ENCODE results near the gene SULT1A2. TPM values are rescaled to one million over a fixed set of nuclear protein-coding genes. Genes with fewer than 3 reads are reported as not detected.
A peak's percentile ranks its signal among the peaks of the same experiment; 100 is the strongest.

The SULT1A2 gene
- total RNA-seq, 1 experiment from 2014 or later, result 21.8 TPM

DNA sequence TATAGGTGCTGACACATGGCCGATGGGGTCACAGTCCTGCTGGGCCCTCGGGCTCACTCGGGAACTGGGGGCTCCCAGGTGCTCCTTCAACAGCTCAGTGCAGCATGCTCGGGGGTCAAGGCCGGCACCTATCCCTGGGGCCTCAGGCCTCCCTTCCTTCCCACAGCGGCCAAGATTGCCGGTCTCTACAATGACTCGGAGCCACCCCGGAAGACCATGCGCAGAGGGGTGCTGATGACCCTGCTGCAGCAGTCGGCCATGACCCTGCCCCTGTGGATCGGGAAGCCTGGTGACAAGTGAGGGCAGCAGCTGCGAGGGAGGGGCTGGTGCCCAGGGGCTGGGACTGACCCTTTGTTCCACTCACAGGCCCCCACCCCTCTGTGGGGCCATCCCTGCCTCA lies 6.9 kb downstream of the SULT1A2 start:
- no TSS peak for BruUV-seq (replicated peaks)
- H3K36me3 ChIP-seq (ENCODE audit: low read depth), result peaks cover 25% of the 10 kb centered on the region; the same call in 1 of the 2 replicates
- peaks cover 39% of the 10 kb centered on the region for H3F3A ChIP-seq (ENCODE audit: insufficient read depth, low read depth)
- no peaks in the 10 kb centered on the region for H3K9me3 ChIP-seq (ENCODE audit: insufficient read depth, low read depth)
- no peak overlapping the region for H2AFZ ChIP-seq
- TF ChIP-seq, protein P1, sequence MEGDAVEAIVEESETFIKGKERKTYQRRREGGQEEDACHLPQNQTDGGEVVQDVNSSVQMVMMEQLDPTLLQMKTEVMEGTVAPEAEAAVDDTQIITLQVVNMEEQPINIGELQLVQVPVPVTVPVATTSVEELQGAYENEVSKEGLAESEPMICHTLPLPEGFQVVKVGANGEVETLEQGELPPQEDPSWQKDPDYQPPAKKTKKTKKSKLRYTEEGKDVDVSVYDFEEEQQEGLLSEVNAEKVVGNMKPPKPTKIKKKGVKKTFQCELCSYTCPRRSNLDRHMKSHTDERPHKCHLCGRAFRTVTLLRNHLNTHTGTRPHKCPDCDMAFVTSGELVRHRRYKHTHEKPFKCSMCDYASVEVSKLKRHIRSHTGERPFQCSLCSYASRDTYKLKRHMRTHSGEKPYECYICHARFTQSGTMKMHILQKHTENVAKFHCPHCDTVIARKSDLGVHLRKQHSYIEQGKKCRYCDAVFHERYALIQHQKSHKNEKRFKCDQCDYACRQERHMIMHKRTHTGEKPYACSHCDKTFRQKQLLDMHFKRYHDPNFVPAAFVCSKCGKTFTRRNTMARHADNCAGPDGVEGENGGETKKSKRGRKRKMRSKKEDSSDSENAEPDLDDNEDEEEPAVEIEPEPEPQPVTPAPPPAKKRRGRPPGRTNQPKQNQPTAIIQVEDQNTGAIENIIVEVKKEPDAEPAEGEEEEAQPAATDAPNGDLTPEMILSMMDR (conservative IDR thresholded peaks at IDR 0.05), result no peak
- TF ChIP-seq EZH2 (IDR thresholded peaks at IDR 0.05; ENCODE audit: low read depth), result no peak
- CTCF ChIA-PET, result no interaction called here
- H3K4me2 ChIP-seq, result no peak overlapping the region
- POLR2A ChIA-PET (ENCODE audit: unreplicated experiment), result no interaction called here
- H3K27ac ChIP-seq, result no peak overlapping the region
- H3K4me3 ChIP-seq, result no peak overlapping the region
- no peaks in the 10 kb centered on the region for H4K20me1 ChIP-seq (ENCODE audit: insufficient read depth)
- H3K9me2 ChIP-seq (ENCODE audit: insufficient read depth), result no peaks in the 10 kb centered on the region
- intact Hi-C loops (cut with micrococcal nuclease; ENCODE audit: unreplicated experiment), result no loop called here
- H3K4me1 ChIP-seq (replicated peaks; ENCODE audit: insufficient read depth), result peaks cover 39% of the 10 kb centered on the region
- no peaks in the 10 kb centered on the region for H3K27me3 ChIP-seq (ENCODE audit: insufficient read depth, low read depth)
- H3K79me2 ChIP-seq (ENCODE audit: low read depth), result peaks cover 11% of the 10 kb centered on the region
- no peak for DNase-seq

DNA sequence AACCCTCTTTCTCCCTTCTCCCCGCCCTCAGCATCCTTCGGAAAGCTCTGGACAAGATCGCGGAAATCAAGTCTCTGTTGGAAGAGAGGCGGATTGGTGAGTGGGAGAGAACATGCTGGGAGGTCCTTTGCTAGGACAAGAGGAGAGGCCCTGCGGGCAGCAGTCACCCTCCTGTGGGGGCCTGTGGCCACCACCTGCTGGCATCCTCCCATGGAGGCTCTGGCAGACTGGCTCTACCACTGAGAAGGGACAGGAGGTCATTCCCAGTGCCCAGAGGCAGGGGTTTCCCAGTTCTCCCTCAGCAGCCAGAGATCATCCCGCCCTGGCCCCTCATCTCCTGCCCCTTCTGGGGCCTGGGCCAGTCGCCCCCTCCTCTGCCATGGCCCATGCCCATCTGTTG lies 7.8 kb downstream of the SULT1A2 start:
- BruUV-seq (replicated peaks), result no TSS peak
- peaks cover 39% of the 10 kb centered on the region for H3K4me1 ChIP-seq (replicated peaks; ENCODE audit: insufficient read depth)
- no peak for TF ChIP-seq EZH2 (IDR thresholded peaks at IDR 0.05; ENCODE audit: low read depth)
- TF ChIP-seq, protein P1 (conservative IDR thresholded peaks at IDR 0.05), result no peak
- no peak overlapping the region for H3K4me3 ChIP-seq
- no peaks in the 10 kb centered on the region for H3K27me3 ChIP-seq (ENCODE audit: insufficient read depth, low read depth)
- H2AFZ ChIP-seq, result no peak overlapping the region
- ChIA-PET POLR2A (ENCODE audit: unreplicated experiment) (no interaction called here), CTCF (no interaction called here)
- DNase-seq, result no peak
- H3K79me2 ChIP-seq (ENCODE audit: low read depth), result peaks cover 5% of the 10 kb centered on the region; the same call in 1 of the 2 replicates
- intact Hi-C loops (cut with micrococcal nuclease; ENCODE audit: unreplicated experiment), result no loop called here
- H3F3A ChIP-seq (ENCODE audit: insufficient read depth, low read depth), result peaks cover 39% of the 10 kb centered on the region
- no peak overlapping the region for H3K27ac ChIP-seq
- H3K36me3 ChIP-seq (ENCODE audit: low read depth), result peaks cover 25% of the 10 kb centered on the region; the same call in 1 of the 2 replicates
- no peaks in the 10 kb centered on the region for H4K20me1 ChIP-seq (ENCODE audit: insufficient read depth)
- H3K9me2 ChIP-seq (ENCODE audit: insufficient read depth), result no peaks in the 10 kb centered on the region
- H3K9me3 ChIP-seq (ENCODE audit: insufficient read depth, low read depth), result no peaks in the 10 kb centered on the region
- H3K4me2 ChIP-seq, result no peak overlapping the region

GRCh38 chr16:28587386-28587785 lies 9.5 kb downstream of the SULT1A2 start:
- Histone ChIP-seq H3K79me2 (ENCODE audit: low read depth) (no peaks in the 10 kb centered on the region), H2AFZ (no peak overlapping the region), H3K36me3 (ENCODE audit: low read depth) (peaks cover 17% of the 10 kb centered on the region; the same call in 1 of the 2 replicates), H3K4me2 (peak overlapping the region; percentile 51), H3K9me3 (ENCODE audit: insufficient read depth, low read depth) (no peaks in the 10 kb centered on the region), H3K4me1 (replicated peaks; ENCODE audit: insufficient read depth) (peaks cover 39% of the 10 kb centered on the region), H3K27me3 (ENCODE audit: insufficient read depth, low read depth) (no peaks in the 10 kb centered on the region), H4K20me1 (ENCODE audit: insufficient read depth) (no peaks in the 10 kb centered on the region), H3K27ac (peak overlapping the region; percentile 67), H3F3A (ENCODE audit: insufficient read depth, low read depth) (peaks cover 38% of the 10 kb centered on the region), H3K4me3 (no peak overlapping the region), H3K9me2 (ENCODE audit: insufficient read depth) (no peaks in the 10 kb centered on the region)
- no TSS peak for BruUV-seq (replicated peaks)
- no peak for TF ChIP-seq EZH2 (IDR thresholded peaks at IDR 0.05; ENCODE audit: low read depth)
- TF ChIP-seq, protein P1 (conservative IDR thresholded peaks at IDR 0.05), result no peak
- ChIA-PET CTCF (interaction anchor here (0.6 kb wide), 2 partner anchors 310 to 372 kb away, joined by 3 read pairs; no protein-coding TSS in a partner anchor), POLR2A (ENCODE audit: unreplicated experiment) (interaction anchor here (0.6 to 0.7 kb wide), 2 partner anchors 22 to 27 kb away, joined by 3 read pairs; partner anchors contain the start of gene SULT1A1)
- intact Hi-C loops (cut with micrococcal nuclease; ENCODE audit: unreplicated experiment), result no loop called here
- DNase-seq, result peak; percentile 96

Data from PC-9 (cell line).